HG03135 (cell line): Measurements from ENCODE around the gene MCUB.

Source experiments
- ATAC-seq: cut with Tn5 transposase; IDR thresholded peaks from one replicate; pipeline ENCODE4 v1.9.1; 2021; ENCODE audit warnings: mild to moderate bottlenecking, moderate library complexity; ENCODE audit not compliant: unreplicated experiment

Gene MCUB

DNA sequence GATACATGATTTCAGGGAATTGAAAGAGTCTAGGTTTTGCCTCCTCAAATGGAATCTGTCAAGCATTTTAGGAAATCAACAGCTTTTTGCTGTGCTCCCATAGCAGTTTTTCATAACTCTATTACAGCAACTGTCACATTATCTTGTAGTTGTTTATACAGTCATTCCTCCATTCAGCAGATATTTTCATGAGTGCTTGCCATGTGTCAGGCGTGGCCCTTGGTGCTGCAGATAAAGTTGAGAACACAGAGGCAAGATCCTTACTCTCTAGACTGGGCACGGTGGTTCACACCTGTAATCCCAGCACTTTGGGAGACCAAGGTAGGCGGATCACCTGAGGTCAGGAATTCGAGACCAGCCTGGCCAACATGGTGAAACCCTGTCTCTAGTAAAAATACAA lies 67.3 kb downstream of the MCUB start:
- no peak for ATAC-seq

DNA sequence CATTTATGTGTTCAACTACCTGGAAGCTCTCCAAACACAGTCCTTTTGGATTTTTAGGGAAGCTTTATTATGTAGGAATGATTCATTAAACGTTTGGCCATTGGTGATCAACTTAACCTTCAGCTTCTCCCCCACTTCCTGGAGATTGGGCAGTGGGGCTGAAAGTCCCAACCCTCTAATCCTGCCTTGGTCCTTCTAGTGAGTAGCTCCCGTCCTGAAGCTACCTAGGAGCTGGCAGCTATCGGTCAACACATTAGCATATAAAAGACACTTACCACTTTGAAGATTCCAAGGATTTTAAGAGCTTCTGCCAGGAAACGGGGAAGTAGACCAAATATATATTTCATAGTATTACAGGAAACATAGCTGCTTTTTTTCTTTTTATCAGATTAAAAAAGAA lies 69.7 kb downstream of the MCUB start:
- no peak for ATAC-seq

DNA sequence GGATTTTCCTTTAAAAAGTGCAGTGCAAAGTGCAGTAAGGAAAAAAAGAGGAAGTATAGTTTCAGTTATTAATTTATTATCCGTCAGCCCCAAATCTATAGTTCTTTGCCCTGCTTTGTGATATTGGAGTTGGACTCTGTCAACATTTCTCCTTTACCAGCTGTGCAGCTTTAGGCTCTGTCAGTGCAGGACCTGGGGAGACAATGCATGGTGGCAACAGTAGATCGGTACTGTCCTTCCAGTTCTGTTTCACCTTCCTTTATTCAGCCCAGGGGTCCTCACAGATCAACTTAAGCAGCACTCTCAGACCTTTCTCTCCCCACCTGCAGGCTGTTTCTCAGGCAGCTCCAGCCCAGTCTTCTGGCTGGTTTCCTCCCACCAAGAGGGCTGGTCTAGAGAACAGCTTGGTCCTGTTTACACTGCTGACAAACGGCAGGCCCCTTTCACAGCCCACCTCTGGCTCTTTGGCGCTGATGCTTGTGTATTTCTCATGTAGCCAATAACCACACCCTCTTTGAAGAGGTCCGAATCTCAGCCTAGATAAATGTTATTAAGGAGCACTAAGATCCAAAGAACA lies 71.6 kb downstream of the MCUB start:
- no peak for ATAC-seq

DNA sequence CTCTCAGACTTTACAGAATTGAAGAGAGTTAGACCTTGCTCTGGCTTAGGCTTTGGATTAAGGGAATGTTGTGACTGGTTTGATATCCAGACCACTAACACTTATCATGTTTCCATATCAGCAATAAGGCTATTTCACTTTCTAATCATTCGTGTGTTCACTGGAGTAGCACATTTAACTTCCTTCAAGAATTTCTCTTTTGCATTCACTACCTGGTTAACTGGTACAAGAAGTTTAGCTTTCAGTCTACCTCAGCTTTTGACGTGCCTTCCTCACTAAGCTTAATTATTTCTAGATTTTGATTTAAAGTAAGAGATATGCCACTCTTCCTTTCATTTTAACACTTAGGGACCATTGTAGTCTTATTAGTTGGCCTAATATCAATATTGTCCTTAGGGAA lies 80.6 kb downstream of the MCUB start:
- no peak for ATAC-seq

DNA sequence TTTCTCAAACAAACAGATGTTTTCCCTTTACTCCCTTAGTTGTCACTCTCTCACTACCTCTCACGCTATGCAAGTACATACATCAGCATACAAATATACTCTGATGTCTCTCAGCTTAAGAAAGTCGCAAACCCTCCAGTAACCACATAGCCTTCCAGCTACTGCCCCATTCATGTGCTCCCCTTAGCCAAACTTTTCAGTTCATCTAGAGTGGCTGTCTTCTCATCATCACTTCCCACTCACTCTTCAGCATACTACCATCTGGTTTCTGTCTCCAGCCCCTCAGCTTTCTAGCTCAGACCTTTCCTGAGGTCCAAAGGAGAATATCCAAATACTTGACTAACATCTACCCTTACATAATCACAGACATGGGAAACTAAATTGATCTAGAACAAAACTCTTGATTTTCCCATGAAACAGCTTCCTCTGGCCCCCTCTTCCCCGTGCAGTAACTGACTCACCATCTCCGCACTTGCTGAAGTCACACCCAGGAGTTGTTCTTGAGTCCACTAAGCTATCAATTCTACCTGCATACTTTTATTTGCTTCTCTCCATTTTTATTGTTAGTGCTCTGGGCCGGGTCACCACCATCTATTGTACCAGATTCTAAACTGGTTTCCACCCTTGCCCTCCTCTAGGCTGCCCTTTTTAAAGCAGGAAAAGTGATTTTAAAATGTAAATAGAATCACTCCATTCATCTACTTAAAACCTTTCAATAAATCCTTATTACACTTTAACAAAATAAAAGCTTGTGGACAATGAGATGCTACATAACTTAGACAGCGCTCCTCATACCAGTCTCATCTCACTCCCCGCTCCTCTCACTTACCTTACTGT lies 86.0 kb downstream of the MCUB start:
- ATAC-seq = no peak

DNA sequence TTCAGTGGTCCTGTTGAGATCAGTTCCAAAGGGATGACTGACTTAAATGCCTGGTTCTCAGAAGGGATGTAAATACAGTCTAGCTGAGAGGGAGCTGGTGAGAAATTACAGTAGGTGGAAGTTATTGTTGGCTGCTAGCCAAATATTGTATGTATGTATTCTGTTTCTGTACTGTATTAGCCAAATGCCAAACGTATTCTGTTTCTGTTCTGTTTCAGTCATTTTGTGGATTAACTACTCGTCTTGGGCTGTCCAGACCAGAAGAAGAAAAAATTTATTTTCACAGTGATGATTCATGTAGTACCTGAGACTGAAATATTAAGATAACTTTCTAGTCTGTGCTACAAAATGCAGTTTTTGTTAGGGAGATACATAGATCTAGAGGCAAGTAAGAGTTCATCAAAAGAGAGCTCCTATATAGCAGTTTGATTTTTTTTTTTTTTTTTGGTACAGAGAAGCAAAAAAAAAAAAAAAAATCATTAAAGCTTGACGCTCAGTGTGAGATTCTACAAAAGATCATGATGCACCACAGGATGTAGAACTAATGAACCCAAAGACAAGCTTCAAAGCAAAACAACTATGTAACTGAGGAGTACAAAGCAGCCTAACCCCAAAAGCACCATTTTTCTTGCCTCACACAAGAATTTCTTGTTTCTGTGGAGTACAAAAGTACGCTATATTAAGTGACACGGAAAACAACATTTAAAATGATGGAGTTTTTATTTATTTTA lies 88.4 kb downstream of the MCUB start:
- peak; percentile 64 for ATAC-seq

DNA sequence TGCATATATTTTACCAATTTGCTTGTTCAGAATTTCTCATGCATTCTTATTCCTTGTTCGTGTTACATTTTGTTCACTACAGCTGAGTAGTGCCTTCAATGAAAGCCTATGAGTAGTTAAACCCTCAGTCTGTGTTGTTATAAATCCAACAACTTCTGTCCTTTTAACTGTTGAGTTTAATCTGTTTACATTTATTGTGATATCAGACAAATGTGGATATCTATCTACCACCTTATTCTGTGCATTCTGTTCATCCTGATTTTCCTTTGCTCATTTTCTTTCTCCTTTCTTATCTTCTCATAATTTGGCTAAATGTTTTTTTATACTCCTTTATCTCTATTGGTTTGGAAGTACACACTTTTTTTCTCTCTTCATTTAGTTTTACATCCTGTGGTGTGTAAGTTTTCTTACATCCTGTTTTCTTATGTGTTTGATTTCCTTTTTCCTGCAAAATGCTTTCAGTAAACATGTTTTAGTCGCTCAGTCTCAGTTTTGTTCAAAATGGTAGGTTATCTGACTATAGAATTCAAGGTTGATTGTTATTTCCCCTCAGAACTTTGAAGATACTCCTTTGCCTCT lies 89.0 kb downstream of the MCUB start:
- ATAC-seq = no peak

DNA sequence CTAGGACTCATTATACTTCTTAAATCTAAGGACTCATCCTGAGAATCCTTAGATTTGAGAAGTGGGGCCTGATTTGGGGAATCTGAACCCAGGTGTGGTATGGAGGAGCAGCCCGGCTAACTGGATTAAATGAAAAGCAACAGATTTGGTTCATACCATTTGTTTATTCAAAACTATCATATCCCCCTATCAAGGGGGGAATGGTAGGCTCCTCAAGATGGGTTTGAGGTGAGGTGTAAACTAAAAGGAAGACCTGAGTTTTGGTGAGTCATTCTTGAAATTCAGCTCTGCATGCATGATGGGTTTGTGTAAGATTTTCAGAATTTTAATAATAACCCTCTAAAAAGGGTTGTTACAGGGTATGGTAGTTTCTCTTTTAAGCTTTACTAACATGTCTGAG lies 89.8 kb downstream of the MCUB start:
- peak; percentile 81 for ATAC-seq

DNA sequence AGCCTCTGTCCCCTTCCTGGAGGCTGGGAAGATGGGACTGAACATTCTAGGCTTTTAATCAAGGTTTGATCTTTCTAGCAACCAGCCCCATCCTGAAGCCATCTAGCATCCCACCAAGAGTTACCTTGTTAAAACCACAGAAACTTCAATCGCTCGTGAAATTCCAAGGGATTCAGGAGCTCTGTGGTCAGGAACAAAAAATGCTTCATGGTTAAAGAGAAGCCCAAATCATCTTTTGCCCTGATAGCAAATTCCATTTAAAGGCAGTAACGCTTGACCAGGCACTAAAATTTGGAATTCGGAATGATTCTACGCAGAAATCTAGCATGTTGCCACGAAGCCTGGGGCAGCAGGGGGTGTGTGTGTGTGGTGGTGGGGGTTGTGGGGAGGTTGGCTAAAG lies 95.3 kb downstream of the MCUB start:
- no peak for ATAC-seq

DNA sequence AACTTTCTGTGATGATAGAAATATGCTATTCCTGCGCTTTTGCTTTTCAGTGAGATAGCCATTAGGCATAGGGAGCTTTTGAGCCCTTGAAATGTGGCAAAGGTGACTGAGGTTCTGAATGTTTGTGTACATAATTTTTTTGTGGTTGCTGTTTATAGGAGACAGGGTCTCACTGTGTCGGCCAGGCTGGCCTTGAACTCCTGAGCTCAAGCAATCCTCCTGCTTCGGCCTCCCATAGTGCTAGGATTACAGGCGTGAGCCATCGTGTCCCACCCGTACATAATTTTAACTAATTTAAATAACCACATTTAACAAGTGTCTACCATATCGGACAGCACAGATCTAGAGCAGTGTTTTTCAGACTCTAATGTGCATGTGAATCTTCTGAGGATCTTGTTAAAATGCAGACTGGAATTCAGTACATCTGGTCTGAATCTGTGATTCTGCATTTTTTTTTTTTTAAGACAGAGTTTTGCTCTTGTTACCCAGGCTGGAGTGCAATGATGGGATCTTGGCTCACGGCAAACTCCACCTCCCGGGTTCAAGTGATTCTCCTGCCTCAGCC lies 97.9 kb downstream of the MCUB start:
- no peak for ATAC-seq

DNA sequence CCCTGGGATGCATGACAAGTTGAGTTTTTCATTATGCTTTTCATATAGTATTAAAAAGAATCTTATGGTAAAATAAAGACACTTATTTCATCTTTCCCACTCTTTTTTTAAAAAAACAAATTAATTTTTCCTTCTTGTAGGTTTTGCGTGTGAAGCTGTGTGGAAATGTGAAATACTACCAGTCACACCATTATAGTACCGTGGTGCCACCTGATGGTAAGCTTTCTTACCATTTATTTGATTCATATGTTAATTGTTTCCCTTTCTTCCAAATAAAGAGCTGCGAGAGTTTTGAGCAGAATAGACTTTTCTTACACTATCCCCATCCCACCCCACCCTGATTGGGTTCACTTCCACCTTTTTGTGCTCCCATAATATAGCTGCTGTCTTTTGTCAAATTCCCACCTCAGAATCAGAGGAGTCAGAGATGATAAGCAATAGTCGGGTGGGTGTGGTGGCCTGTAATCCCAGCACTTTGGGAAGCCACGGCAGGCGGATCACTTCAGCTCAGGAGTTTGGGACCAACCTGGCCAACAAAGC lies 98.9 kb downstream of the MCUB start:
- ATAC-seq = no peak

DNA sequence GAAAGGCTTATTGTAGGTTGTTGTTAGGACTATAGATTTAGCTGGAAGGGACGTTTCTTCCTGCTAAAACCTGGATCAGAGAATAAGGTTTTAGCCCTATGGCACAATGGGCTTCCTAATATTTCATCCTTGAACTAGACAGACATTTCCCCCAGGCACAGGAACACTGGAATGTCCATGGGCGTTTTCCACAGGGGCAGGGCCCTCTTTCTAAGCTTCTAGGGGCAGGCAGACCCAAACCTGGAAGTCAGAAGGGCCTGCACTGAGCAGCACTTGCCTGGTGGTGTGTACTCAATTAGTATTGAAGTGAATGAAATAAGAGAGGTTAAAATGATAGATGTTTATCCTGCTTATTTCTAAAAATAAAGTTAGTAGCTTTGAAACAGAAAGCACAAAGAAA lies 102.1 kb downstream of the MCUB start:
- no peak for ATAC-seq

DNA sequence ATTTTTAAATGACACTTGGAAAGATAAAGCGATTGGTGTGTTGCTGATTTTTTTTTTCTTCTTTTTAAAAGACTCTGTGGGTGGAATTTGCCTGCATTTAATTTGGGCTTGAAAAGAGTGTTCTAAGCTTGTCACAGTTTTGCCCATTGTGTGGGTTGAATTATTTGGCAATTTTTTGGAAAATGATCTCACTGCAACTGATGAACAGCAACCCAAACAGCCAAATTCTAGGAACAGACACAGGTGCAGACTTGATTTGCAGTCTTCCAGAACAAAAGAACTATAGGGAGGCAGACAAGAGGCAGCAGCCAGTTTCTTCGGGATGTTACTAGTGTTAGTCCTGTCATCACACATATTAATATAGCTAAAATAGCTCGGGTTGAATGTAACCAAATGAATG lies 102.7 kb downstream of the MCUB start:
- no peak for ATAC-seq

DNA sequence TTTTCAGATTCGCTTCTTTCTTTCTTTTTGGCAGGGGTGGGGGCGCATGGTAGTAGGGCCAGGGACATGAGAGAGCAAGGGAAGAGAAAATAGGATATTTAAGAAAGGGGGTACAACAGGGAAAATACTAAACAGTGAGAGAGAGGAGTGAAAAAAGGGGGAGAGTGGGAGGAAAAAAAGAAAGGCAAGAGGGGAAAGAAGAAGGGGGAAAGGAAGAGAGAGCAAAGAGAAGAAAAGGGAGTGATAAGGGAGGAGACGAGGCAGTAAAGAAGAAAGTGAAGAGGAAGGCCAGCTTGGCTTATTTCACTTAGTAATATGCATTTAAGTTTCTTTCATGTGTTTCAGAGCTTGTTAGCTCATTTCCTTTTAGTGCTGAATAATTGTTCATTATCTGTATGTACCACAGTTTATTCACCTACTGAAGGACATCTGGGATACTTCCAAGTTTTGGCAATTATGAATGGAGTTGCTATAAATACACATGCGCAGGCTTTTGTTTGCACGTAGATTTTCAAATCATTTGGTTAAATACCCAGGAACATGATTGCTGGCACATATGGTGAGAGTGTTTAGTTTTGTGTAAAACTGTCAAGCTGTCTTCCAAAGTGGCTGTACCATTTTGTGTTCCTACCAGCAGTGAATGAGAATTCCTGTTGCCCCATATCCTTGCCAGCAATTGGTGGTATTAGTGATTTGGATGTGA lies 105.9 kb downstream of the MCUB start:
- ATAC-seq = no peak

DNA sequence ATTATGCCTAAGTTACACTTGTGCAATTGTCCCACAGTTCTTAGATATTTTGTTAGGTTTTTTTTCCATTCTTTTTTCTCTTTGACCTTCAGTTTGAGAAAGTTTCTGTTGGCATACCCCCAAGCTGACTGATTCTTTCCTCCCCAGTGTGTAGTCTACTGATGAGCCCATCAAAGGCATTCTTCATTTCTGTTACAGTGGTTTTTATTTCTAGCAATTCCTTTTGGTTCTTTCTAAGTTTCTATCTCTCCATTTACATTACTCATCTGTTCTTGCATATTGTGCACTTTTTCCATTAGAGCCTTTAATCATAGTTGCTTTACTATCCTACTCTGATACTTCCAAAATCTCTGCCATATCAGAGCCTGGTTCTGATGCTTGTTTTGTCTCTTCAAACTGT lies 111.3 kb downstream of the MCUB start:
- no peak for ATAC-seq

DNA sequence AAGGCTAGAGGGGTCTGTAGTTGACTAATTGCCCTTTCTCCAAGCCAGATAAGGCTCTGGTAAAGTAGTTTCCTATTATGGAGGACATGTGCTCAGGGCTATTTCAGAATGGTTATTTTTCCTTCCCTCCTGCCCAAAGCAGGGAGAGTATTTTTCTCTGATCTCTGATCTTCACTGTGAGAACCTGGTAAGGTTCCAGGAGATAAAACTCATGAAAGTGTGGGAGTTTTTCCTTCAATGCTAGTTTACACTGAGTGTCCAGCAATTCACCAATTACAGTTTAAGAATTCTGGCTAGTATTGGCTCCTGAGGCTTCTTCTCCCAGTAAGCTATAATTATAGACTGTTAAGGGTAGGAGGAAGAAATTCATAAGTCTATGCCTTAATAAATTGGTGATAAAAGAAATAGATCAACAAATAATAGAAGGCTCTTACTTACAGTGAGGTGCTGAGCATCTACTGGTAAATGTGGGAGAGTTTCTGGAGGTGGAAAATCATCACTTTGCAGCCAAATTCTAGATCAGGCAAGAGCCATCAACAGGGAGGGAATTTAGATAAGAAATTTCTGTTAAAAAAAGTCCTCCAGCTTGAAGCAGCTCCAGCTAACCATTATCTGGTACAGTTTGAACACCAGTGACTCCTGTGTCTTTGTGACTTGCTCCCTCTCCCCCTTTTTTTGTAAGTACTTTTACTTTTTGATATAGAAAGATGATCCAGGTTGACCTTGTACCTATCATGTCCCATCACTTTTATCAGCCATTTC lies 112.3 kb downstream of the MCUB start:
- no peak for ATAC-seq

DNA sequence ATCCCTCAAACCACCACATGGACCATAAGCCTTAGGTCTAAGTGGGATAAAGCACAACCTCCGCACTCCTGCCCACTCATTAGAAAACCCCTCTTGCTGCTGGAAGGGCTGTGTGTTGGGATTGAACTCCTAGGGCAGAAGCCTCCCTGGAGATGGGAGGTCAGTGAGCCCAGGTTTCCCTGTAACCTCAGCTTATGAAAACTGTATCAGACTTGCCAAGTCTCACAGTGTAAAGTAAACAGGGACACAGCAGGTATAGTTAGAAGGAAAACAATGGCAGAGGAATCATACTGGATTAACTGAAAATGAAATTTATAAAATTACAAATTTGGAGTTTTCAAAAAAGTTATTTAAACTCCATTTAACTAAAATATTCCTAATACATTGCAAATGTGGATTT lies 113.3 kb downstream of the MCUB start:
- no peak for ATAC-seq

DNA sequence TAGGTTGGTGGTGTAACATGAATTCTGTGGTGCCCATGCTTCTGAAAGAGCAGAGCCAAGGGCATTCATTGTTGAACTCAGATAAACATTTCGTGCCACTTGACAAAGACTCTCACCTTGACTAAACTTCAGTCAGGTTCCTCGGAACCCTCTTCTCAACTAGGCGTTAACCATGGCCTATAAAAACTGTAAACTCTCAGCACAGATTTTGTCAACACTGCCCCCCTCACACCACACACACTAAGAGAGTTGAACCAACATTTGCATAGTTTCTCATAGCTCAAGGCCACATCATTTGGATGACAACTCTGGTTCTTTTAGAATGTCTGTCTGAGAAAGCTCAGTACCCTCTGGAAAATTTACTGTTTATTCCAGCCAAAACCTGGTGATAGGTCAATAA lies 115.1 kb downstream of the MCUB start:
- no peak for ATAC-seq

DNA sequence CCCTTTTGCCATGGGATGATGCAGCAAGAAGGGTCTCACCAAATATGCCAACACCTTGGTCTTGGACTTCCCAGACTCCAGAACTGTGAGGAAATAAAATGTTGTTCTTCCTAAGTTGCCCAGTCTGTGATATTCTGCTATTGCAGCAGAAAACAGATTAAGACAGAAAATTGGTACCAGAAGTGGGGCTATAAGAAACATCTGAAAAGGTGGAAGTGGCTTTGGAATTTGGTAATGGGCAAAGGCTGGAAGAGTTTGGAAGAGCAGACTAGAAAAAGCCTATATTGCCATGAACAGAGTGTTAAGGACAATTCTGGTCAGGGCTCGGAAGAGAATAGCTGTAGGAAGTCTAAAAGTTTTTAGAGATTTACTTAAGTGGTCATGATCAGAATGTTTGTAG lies 115.8 kb downstream of the MCUB start:
- no peak for ATAC-seq

DNA sequence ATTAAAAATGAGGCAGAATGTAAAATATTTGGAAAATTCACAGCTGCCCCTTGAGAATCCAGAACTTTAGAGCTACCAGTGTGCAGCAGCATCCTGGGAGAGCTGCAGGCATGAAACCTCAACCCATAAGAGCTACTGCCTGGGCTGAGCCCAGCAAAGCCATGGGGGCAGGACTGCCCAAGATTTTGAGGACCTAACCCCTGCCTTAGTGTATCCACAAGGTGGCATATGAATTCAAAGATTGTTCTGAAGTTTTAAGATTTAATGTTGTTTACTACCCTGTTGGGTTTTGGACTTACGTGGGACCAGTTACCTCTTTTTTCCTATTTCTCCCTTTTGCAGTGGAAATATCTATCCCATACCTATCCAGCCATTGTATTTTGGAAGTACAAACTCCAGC lies 116.8 kb downstream of the MCUB start:
- no peak for ATAC-seq
